BE2C (cell line): Measurements from ENCODE around the gene KLHL25.

Experiments used
- DNase-seq: peaks from one replicate; pipeline ENCODE4 v3.0.0-alpha.2; 2020
- H3K27me3 ChIP-seq: fragments of 250-450 bp; sonication (Bioruptor Pico); 2 replicates; pipeline ENCODE4 v1.5.1; 2020; ENCODE audit warnings: mild to moderate bottlenecking
- H3K36me3 ChIP-seq: fragments of 250-450 bp; sonication (Bioruptor Pico); 2 replicates; pipeline ENCODE4 v1.5.1; 2020; ENCODE audit warnings: mild to moderate bottlenecking
- H3K4me1 ChIP-seq: fragments of 250-450 bp; sonication (Bioruptor Pico); 2 replicates; pipeline ENCODE4 v1.5.1; 2020
- H3K4me3 ChIP-seq: 2 replicates; pipeline ENCODE4 v1.5.1; 2011; ENCODE audit warnings: low read depth, low read length
- H3K9me3 ChIP-seq: fragments of 250-450 bp; sonication (Bioruptor Pico); 2 replicates; pipeline ENCODE4 v1.5.1; 2020
- CTCF ChIP-seq: IDR thresholded peaks from 2 replicates; pipeline ENCODE4 v1.5.1; 2012; ENCODE audit warnings: mild to moderate bottlenecking, low read depth, low read length

KLHL25 gene

DNA sequence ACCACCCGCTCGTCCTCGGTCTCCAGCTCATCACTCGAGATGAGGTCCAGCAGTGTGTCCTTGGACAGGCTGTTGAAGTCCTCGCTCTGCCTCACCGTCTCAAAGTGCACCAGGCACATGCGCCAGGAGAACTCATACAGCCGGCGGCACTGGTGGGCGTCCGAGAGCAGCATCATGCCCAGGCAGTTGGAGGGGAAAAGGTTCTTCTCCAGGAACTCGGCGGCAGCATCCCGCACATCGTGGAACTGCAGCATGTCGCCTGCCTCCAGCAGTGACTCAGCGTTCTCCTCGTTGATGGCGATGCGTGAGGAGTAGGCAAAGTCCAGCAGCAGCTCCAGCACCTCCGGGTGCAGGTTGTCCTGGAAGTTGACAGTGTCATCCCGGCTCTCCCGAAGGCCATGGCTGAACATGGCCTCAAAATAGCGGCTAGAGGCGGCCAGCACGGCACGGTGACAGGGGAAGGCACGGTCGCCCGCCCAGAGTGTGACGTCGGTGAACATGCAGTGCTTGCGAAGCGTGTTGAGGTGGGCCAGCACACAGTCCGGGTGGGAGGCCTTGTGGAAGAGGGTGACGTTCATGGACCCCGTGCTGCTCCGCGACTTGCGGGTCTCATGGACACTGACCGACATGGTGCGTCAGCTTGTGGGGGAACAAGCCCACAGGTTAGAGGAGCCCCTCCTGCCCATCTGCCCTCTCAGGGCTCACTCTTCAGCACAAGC is 25.4 kb downstream of the KLHL25 start:
- H3K4me3 ChIP-seq: no peak overlapping the region
- no peaks in the 10 kb centered on the region for H3K9me3 ChIP-seq
- H3K36me3 ChIP-seq: no peaks in the 10 kb centered on the region
- peaks cover 6% of the 10 kb centered on the region for H3K4me1 ChIP-seq
- no peak for TF ChIP-seq CTCF
- no peaks in the 10 kb centered on the region for H3K27me3 ChIP-seq
- no peak for DNase-seq

- TF ChIP-seq CTCF: no peak
- DNase-seq: no peak
Measured at GRCh38 chr15:85768595-85769168, 26.0 kb downstream of the KLHL25 start.

GRCh38 chr15:85767785-85768529 is 26.8 kb downstream of the KLHL25 start:
- Histone ChIP-seq H3K9me3 (no peaks in the 10 kb centered on the region), H3K27me3 (no peaks in the 10 kb centered on the region), H3K36me3 (no peaks in the 10 kb centered on the region), H3K4me1 (peaks cover 11% of the 10 kb centered on the region), H3K4me3 (no peak overlapping the region)
- no peak for TF ChIP-seq CTCF
- DNase-seq: no peak

More at GRCh38 chr15:85768595-85769168, 26.0 kb downstream of the KLHL25 start:
- Histone ChIP-seq H3K4me3 (no peak overlapping the region), H3K4me1 (peaks cover 11% of the 10 kb centered on the region), H3K27me3 (no peaks in the 10 kb centered on the region), H3K9me3 (no peaks in the 10 kb centered on the region), H3K36me3 (no peaks in the 10 kb centered on the region)

- H3K36me3 ChIP-seq: no peaks in the 10 kb centered on the region
Measured at GRCh38 chr15:85766001-85766831, 28.5 kb downstream of the KLHL25 start.

DNA sequence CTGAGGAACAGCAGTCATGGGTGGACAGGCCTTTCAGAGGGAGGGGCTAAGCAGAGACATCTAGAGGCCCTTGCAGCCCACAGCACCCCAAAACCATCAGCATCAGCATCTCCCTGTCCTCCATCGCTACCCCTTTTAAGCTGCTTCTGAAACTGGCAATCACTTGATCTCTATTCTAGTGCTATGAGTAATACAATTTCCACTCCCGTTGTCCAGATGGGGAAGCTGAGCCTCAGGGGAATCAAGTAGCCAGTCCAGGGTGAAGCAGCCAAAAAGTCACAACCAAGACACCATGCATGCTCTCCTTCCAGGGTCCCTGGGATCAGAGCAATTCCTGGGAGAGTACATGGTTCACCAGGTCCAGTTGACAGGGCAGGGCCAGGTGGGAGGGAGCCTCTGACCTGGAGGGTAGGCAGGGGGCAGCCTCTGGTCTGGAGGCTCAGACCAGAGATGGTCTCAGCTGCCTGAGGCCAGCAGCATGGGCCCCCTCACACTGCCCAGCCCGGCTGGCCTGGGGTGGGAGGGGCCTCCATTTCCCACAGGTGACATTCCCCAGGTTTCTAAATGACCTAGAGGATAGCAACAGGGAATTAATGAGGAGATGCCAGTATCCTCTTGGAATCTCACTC is 30.0 kb downstream of the KLHL25 start:
- TF ChIP-seq CTCF: no peak
- DNase-seq: no peak
- Histone ChIP-seq H3K4me3 (no peak overlapping the region), H3K9me3 (no peaks in the 10 kb centered on the region), H3K27me3 (no peaks in the 10 kb centered on the region), H3K4me1 (peaks cover 11% of the 10 kb centered on the region), H3K36me3 (no peaks in the 10 kb centered on the region)

More at GRCh38 chr15:85766001-85766831, 28.5 kb downstream of the KLHL25 start:
- no peak for TF ChIP-seq CTCF
- H3K4me1 ChIP-seq: peaks cover 11% of the 10 kb centered on the region
- H3K9me3 ChIP-seq: no peaks in the 10 kb centered on the region
- H3K27me3 ChIP-seq: no peaks in the 10 kb centered on the region
- no peak overlapping the region for H3K4me3 ChIP-seq
- no peak for DNase-seq
